Stimulated activated CD4-positive, alpha-beta T cell treated with anti-CD3 and anti-CD28 coated beads, TNF-alpha, amount 100 ng/mL, for 4 hours (primary cell): ENCODE data around the gene SEBOX.

Experiments
- DNase-seq, 3 experiments: peaks; one replicate each; pipeline ENCODE4 v3.0.0-alpha.2; 2020; ENCODE audit warnings: low read depth in 3 of 3

The SEBOX gene

GRCh38 chr17:28394337-28395116 is 29.5 kb upstream of the SEBOX start:
- DNase-seq: no peak

- no peak for DNase-seq
Observed at GRCh38 chr17:28392491-28392890, 27.5 kb upstream of the SEBOX start.

GRCh38 chr17:28391401-28391800 is 26.4 kb upstream of the SEBOX start:
- no peak for DNase-seq

GRCh38 chr17:28390984-28391383 is 26.0 kb upstream of the SEBOX start:
- DNase-seq: no peak

DNA sequence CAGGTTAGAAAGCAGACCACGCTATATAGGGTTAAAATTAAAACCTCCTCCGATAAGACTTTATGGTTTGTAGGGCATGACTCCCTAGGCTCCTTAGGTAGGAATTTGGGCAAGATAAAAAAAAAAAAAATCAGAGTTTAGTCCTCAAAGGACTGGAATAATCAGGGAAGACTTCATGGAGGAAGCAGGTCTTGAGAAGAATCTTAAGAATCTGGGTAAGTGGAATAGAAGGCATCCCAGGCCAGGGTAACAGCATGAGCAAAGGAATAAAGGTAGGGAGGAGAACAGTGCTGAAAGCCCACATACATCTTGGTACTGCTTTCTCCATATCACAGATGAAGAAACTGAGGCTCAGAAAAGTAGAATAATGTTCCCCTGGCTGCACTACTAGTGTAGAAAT is 25.6 kb upstream of the SEBOX start:
- DNase-seq: no peak

GRCh38 chr17:28390141-28390540 is 25.1 kb upstream of the SEBOX start:
- no peak for DNase-seq

DNA sequence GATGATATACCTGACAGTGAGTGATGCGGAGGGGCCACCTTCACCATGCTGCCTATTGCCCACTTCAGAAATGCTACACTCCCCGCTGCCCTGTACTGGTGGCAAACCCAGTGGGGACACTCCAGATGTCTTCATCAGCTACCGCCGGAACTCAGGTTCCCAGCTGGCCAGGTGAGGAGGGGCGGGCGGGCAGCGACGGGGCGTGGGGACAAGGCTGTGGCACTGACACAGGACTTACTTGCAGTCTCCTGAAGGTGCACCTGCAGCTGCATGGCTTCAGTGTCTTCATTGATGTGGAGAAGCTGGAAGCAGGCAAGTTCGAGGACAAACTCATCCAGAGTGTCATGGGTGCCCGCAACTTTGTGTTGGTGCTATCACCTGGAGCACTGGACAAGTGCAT is 23.1 kb upstream of the SEBOX start:
- no peak for DNase-seq

DNA sequence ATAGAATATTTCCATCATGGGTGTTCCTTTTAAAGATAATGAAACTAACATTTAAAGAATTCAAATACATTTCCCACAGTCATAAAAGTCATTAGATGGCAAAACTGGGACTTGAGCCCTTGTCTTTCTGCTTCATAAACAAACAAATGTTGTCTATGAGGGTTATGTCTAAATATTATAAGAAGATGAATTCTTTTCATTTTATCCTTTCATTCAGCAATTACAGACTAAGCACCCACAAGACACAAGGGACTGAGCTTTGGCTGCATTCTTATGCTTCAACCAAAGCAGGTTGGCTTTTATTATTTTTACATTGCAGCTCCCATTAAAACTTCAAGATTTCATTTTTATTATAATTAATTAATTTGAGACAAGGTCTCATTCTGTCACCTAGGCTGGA is 21.4 kb upstream of the SEBOX start:
- no peak for DNase-seq

DNA sequence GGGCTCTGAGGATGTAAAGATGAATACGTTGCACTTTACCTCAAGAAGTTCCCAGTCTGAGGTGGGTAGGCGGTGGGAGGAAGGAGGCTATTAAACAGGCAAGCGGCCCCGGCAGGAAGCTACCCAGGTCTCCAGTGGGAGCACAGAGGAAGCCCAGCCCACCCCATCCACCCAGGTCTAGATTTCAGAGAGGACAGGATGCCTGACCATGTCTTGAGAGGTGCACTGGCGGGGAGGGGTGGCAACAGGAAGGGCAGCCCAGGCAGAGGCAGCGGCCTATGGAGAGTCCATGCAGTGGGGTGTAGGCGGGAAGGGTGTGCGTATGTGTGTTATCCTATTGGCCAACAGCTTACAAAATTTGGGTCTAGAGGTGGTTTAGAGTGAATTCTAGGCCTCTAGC is 20.4 kb upstream of the SEBOX start:
- DNase-seq: no peak

- DNase-seq: no peak
Observed at GRCh38 chr17:28385037-28385400, 20.0 kb upstream of the SEBOX start.

GRCh38 chr17:28384281-28385036 is 19.5 kb upstream of the SEBOX start:
- peak; percentile 34 to 47 (median 34) for DNase-seq

GRCh38 chr17:28381141-28381825 is 16.3 kb upstream of the SEBOX start:
- DNase-seq: no peak

GRCh38 chr17:28379814-28380801 is 15.1 kb upstream of the SEBOX start:
- DNase-seq: no peak

DNA sequence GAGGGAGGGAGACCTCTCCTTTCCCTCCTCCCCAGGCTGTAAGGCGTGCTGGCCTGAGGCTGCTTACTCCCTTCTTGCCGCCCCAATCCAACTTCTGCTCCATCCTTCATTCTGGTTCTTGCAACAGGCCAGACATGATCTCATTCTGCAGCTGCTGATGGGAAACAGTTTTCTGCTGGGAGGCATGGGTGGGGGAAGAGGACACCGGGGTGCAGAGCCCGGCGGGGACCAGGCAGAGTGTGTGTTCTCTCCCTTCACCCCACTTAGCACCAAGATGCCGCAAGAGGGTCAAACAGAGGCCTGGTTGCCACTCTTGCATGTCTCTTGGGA is 7.9 kb upstream of the SEBOX start:
- DNase-seq: no peak

GRCh38 chr17:28372203-28372944 is 7.4 kb upstream of the SEBOX start:
- no peak for DNase-seq

DNA sequence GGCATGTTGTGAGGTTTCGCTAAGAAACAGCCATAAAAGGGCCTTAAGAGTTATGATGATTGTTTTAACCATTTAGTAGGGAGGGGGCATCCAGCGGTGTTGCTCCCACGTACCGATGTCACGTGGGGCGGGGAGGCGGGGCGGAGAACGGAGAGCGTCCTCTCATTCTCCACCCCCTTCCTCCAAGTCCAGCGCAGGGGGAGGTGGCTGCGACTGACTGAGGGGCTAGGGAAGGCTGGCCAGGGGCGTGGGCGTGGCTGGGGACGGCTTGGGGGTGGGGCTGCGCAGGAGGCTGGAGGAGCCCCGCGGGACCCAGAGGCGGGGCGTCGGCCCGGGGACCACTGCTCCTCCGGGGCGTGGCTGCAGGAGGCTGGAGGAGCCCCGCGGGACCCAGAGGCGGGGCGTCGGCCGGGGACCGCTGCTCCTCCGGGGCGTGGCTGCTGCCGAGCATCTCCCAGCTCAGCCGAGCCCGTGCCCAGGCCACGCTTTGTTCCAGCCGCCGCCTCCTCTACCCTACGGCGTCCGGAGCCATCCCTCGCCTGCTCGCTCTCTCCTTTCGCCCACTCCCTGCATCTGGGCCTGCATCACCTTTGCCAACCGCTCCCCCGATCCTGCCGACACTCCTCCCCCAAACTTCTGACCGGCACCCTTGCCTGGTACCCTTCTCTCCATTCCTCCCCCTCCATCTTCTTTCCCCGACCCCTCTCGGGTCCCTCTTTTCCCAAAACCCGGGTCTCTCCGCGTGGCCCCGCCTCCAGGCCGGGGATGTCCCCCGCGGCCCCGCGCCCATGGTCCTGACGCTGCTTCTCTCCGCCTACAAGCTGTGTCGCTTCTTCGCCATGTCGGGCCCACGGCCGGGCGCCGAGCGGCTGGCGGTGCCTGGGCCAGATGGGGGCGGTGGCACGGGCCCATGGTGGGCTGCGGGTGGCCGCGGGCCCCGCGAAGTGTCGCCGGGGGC is 6.5 kb upstream of the SEBOX start, which contains the start of gene SARM1:
Gene SARM1, plus strand, starts transcription at position 450 of the 958 bp plus-strand sequence. Its CDS starts 339 bp downstream, at position 789.
- peak; percentile 67 to 73 (median 73) for DNase-seq

- DNase-seq: no peak
Observed at GRCh38 chr17:28370744-28371103, 5.7 kb upstream of the SEBOX start.

DNA sequence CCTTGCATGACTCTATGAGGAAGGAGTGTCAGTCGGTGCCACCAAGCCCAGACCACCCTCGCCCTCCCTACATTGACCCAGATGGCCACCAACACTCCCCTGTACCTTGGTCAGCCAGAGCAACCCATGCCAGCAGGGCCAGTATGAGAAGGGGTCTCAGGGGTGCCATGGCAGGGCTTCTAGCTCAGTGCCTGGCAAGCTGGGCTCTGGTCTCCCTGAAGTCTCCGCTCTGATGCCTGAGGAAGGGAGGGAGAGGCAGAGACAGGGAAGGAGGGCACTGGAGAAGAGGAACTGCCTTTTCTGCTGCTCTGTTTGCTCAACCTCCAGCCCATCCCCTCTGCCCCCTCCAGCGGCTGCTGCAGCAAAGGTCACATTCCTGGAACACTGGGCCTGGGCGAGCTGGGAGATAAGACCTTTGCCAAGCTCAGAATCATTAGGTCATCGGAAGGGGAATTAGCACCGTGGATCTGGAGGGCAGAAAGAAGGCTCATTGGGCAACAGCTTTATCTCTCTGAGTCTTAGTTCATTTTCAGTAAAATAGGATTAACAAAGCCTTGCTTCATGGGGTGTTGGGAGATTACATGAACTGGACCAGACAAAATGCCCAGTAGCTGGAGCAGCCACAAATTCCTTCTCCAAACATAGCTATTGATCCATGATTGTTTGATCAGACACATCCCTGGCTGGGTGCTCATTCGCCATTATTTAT is 5.2 kb upstream of the SEBOX start, which contains the start of gene VTN:
Gene VTN, minus strand, starts transcription at position 273 of the 709 bp plus-strand sequence. Its CDS starts 104 bp downstream, at position 169.
- no peak for DNase-seq

DNA sequence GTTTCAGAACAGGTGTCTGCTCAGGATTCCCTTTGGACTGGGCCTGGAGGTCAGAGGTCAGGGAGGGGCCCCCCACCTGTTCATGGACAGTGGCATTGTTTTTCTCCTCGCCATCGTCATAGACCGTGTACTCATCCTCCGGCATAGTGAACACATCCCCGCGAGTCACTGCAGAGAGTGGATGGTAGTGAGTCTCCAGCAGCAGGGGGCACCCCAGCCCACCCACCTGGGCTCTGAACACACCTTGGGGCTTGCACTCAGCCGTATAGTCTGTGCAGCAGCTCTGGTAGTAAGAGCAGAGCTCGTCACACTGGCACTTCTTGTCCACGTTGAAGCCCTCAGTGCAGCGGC is 4.7 kb upstream of the SEBOX start:
- DNase-seq: no peak
